GM21515 (cell line): ENCODE results near the gene VARS1.
"Not testable (repeated sequence)": the region's sequence is repeated elsewhere in the genome, so short reads cannot be mapped to it uniquely, and the experiment has no call there.

Experiments used
- ATAC-seq: cut with Tn5 transposase; IDR thresholded peaks from one replicate; pipeline ENCODE4 v1.9.1; 2021; ENCODE audit not compliant: unreplicated experiment

VARS1 gene

DNA sequence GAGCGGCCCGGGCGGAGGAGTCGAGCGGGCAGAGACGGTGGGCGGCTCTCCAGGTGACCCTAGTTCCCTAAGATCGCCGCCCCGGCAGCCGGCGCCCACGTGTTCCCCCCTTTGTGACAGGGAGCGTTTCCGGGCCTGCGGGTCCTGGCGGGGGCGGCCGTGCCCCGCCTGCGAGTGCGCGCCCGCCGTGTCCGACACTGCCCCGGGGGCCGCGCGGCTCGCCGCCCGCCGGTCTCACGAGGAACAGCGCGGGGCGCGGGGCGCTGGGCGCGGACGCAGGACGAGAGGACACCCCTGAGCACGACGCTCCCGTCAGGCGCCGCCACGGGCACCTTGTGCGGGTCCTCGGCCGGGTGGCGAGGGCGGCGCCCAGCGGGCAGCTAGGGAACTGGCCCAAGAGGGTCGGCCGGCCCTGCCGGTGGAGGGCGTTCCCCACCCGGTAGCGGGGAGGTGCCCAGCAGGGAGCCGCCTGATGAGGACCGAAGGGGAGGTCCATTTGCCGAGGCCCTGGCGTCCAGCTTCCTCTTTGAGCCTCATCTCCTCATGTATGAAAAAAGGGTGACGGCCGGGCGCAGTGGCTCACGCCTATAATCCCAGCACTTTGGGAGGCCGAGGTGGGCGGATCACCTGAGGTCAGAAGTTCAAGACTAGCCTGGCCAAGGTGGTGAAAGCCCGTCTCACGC lies at the start of gene VARS1:
Gene VARS1 (minus strand): TSS at position 137 of the 683 bp plus-strand sequence. CDS start 535 bp downstream, outside the sequence.
- peak; percentile 64 for ATAC-seq

DNA sequence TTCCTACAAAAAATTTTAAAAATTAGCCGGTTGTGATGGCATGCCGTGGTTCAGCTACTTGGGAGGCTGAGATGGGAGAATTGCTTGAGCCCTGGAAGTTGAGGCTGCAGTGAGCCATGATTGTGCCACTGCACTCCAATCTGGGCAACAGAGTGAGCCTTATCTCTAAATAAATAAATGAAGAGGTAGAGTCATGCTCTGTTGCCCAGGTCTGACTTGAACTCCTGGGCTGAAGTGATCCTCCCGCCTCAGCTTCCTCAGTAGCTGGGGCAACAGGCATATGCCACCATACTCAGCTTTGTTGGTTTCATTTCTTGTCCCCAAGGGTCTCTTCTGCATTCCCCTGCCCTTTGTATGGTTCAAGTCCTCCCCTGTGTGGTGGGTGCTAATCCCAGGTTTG lies 49.0 kb upstream of the VARS1 start:
- ATAC-seq: no peak

DNA sequence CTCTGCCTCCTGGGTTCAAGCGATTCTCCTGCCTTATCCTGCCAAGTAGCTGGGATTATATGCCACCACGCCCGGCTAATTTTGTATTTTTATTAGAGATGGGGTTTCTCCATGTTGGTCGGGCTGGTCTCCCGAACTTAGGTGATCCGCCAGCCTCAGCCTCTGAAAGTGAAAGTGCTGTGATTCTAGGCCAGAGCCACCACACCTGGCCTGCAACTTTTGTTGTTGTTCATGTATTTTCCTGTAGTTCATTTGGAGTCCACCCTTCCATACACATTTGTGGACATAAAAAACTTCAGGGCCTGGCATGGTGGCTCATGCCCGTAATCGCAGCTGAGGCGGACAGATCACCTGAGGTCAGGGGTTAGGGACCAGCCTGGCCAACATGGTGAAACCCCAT lies 46.5 kb upstream of the VARS1 start:
- ATAC-seq: no peak

DNA sequence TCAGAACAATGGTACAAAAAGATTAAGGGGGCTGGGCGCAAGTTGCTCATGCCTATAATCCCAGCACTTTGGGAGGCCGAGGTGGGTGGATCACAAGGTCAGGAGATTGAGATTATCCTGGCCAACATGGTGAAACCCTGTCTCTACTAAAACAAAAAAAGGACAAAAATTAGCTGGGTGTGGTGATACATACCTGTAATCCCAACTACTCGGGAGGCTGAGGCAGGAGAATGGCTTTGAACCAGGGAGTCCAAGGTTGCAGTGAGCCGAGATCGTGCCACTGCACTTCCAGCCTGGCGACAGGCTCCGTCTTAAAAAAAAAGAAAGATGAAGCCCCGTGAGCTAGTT lies 44.2 kb upstream of the VARS1 start:
- ATAC-seq: not testable (repeated sequence)

DNA sequence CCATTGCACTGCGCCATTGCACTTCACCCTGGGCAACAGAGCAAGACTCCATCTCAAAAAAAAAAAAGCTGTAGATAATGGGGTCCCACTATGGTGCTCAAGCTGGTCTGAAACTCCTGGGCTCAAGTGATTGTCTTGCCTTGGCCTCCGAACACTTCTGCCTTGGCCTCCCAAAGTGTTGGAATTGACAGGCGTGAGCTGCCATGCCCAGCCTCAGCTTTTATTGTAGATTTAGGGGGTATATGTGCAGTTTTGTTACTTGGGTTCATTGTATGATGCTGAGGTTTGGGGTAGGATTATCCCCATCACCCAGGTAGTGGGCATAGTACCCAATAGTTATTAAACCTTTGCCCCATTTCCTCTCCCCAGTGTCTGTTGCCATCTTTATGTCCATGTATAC lies 43.4 kb upstream of the VARS1 start:
- no peak for ATAC-seq

DNA sequence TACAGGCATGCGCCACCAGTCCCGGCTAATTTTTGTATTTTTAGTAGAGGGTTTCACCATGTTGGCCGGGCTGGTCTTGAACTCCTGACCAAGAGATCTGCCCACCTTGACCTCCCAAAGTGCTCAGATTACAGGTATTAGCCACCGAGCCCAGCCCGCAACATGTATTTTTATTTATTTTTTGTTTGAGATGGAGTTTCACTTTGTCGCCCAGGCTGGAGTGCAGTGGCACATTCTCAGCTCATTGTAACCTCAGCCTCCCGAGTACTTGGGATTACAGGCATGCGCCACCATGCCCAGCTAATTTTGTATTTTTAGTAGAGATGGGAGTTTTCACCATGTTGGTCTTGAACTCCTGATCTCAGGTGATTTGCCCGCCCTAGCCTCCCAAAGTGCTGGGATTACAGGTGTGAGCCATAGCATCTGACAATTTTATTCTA lies 42.6 kb upstream of the VARS1 start:
- not testable (repeated sequence) for ATAC-seq

DNA sequence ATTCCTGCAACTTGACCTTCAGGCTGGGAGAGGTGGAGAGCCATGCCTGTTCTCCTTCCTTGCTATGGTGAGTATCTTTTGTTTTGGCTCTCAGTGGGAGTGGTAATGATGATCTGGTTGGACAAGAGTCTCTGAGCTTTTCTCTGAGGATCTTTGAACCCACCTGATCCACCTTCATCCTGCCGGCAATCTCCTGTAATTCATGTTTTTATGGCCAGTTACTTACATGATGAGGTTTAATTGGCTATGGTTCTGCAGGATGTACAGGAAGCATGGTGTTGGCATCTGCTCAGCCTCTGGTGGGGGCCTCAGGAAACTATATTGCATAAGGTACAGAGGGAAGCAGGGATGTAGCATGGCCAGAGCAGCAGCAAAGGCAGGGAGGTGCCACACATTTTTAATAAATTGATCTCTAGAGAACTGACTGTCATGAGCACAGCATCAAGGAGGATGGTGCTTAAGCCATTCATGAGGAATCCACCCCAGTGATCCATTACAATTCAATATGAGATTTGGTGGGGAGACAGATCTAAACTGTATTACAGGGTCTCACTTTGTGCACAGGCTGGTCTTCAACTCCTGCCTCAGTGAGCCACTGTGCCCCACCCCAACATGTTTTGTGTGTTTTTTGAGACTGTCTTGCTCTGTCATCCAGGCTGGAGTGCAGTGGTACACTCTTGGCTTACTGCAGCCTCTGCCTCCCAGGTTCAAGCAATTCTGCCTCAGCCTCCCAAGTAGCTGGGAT lies 42.0 kb upstream of the VARS1 start:
- ATAC-seq: no peak

DNA sequence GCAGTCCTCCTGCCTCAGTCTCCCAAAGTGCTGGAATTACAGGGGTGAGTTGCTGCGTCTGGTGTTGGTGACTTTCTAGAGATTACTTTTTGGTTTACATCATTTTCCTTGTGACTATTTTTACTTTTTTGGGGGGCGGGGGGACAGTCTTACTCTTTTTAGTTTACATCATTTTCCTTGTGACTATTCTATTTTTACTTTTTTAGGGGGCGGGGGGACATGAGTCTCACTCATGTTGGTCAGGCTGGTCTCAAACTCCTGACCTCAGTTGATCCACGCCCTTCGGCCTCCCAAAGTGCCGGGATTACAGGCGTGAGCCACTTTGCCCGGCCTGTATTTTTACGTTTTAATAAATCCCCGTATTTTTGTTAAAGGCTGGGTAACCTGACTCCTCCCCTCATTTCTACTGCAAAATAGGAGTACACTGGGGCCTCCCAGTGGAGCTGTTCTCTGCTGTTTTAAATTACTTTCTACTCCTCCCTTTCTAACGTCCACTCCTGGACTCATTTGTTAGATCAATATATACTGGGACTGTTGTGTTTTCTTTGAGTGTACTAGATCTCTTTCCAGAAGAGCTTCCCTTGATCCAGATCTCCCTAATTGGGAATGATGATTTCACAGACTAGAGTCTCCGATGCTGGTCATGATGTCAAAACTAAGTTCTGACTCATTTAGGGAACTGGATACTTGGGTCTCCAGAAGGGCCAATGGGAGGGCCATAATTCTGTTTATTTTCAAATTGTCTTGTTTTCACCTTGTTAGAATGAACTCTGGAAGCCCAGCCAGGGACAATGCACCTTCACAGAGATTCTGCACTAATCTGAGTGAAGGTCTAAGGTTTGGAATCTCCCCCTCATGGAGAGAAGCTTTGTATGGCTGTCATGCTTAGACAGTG lies 41.2 kb upstream of the VARS1 start:
- no peak for ATAC-seq

DNA sequence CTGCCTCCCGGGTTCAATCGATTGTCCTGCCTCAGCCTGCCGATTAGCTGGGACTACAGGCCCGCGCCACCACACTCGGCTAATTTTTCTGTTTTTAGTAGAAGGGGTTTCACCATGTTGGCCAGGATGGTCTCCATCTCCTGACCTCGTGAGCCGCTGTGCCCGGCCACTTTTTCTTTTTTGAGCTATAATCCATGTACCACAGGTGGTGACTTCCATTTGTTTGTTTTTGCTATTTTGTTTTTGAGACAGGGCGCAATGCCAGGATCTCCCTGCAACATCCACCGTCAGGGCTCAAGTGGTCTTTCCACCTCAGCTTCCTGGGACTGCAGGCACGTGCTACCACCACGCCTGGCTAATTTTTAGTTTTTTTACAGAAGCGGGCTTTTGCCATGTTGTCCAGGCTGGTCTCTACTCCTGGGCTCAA lies 40.5 kb upstream of the VARS1 start:
- no peak for ATAC-seq

DNA sequence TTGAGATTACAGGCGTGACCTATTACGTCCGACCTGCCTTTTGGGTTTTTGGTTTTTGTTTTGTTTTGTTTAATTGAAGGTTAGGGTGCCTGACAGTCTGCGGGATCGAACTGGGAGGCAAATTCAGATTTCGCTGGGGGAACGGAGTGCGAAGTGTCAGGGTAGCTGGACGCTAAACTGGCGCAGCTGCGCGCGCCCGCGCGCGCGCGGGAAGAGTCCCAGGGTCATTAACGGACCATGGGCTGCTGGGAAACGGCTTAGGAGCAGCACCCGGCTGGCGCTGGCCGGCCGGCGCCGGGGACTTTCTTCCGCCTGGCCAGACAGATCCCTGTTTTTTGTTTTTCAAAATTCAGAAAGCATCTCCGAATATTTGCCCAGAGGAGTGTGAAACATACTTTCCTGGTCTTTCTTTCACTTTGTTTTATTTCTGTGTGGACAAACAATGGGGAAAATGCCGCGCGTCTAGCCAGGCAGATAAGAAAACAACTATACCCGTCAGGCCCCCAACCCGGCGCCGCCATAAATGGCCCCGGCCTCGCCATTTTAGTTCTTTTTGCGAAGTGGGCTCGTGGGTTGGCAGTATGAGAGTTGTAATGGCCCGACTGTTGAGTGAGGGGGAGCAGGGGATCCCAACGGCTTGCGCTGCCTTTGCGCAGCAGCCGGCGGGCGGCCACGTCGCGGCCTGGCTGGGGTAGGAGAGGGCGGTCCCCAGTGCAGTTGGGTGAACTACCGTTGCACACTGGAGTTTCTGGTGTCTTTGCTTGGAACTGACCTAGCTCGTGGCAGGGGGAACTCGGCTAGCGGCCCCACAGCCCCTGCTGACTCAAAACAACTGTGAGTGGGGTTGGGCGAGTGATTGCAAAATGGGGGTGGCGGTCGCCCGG lies 39.1 kb upstream of the VARS1 start:
- ATAC-seq: peak; percentile 43

DNA sequence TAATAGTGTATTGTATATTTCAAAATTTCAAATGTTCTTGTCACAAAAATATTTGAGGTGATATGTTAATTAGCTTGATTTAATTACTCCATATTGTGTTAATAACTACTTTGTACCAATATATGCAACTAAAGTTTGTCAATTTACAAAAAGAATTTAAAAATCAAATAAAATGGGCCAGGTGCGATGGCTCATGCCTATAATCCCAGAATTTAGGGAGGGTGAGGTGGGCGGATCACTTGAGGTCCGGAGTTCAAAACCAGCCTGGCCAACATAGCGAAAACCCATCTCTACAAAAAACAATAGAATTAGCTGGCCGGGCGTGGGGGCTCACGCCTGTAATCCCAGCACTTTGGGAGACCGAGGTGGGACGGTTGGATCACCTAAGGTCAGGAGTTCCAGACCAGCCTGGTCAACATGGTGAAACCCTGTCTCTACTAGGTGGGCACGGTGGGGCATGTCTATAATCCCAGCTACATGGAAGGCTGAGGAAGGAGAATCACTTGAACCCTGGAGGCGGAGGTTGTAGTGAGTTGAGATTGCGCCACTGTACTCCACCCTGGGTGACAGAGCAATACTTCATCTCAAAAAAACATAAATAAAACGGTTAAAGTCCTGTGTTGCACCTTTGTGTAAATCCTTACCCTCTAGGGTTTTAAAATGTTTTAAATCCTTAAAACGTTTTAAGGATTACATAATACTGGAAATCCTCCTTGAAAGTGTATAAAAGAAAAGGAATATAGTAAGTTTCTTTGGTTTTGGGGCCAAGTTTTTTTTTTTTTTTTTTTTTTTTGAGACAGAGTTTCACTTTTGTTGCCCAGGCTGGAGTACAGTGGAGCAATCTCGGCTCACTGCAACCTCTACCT lies 36.0 kb upstream of the VARS1 start:
- no peak for ATAC-seq

DNA sequence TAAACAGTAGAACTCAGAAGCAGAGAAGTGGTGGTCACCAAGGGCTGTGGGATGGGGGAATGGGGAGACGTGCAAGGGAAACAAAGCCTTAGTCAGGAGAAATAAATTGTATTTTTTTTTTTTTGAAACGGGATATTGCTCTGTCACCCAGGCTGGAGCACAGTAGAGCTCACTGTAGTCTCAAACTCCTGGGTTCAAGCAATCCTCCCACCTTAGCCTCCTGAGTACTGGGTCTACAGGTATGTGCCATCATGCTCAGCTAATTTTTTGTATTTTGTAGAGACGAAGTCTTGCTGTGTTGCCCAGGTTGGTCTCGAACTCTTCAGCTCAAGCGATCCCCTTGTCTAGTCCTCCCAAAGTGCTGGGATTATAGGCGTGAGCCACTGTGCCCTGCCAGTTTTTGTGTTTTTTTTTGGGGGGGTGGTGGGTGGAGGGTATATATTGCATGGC lies 35.4 kb upstream of the VARS1 start:
- ATAC-seq: no peak

DNA sequence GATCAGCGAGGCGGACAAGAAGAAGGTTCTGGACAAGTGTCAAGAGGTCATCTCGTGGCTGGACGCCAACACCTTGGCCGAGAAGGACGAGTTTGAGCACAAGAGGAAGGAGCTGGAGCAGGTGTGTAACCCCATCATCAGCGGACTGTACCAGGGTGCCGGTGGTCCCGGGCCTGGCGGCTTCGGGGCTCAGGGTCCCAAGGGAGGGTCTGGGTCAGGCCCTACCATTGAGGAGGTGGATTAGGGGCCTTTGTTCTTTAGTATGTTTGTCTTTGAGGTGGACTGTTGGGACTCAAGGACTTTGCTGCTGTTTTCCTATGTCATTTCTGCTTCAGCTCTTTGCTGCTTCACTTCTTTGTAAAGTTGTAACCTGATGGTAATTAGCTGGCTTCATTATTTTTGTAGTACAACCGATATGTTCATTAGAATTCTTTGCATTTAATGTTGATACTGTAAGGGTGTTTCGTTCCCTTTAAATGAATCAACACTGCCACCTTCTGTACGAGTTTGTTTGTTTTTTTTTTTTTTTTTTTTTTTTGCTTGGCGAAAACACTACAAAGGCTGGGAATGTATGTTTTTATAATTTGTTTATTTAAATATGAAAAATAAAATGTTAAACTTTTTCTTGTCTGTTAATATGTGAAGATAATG lies 34.2 kb upstream of the VARS1 start:
- ATAC-seq: no peak

DNA sequence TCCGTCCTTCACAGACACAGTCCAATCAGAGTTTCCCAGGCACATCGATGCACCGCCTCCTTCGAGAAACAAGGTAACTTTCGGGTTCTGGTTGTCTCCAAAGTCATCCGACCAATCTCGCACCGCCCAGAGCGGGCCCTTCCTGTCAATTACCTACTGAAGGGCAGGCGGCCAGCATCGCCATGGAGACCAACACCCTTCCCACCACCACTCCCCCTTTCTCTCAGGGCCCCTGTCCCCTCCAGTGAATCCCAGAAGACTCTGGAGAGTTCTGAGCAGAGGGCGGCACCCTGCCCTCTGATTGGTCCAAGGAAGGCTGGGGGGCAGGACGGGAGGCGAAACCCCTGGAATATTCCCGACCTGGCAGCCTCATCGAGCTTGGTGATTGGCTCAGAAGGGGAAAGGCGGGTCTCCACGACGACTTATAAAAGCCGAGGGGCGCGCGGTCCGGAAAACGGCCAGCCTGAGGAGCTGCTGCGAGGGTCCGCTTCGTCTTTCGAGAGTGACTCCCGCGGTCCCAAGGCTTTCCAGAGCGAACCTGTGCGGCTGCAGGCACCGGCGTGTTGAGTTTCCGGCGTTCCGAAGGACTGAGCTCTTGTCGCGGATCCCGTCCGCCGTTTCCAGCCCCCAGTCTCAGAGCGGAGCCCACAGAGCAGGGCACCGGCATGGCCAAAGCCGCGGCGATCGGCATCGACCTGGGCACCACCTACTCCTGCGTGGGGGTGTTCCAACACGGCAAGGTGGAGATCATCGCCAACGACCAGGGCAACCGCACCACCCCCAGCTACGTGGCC lies 31.9 kb upstream of the VARS1 start, which contains the start of gene HSPA1B:
Gene HSPA1B (plus strand): TSS at position 453 of the 794 bp plus-strand sequence. CDS start 213 bp downstream, at position 666.
- peak; percentile 59 for ATAC-seq

DNA sequence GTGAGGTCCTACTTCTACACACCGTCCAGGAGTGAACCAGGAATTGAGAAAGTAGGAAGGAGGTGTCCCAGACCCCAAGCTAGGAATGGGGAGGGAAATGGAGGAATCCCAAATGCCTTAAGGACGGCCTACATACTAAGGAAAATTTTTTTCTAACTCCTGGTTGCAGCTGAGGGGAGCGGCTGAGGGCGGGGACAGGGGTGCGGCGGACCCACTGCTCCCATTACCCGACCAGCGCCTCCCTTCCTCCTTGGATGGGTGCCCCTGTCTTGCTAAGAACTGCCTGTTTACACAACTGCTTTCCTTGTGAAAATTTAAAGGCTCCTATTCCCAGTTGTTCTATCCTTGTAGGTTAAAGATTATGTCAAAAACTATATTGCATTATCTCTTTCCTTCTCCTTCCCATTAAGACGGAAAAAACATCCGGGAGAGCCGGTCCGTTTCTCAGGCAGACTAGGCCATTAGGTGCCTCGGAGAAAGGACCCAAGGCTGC lies 31.3 kb upstream of the VARS1 start:
- no peak for ATAC-seq

DNA sequence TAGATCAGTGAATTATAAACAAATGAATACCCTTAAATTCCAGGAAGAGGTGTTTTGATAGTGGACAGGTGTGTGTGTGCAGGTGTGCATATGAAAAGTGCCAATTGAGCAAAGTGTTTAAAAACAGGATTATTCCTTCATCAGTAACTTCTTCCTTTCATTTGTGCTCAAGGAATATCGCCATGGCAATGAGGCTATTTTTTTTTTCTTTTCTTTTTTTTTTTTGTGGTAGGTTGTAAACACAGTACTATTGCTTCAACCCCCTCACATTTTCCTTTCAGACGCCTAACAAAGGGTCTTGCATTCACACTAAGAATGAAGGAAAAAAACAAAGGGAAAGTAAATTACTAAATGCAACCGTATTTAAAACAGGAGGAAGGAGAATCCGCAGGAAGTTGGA lies 30.0 kb upstream of the VARS1 start:
- no peak for ATAC-seq

DNA sequence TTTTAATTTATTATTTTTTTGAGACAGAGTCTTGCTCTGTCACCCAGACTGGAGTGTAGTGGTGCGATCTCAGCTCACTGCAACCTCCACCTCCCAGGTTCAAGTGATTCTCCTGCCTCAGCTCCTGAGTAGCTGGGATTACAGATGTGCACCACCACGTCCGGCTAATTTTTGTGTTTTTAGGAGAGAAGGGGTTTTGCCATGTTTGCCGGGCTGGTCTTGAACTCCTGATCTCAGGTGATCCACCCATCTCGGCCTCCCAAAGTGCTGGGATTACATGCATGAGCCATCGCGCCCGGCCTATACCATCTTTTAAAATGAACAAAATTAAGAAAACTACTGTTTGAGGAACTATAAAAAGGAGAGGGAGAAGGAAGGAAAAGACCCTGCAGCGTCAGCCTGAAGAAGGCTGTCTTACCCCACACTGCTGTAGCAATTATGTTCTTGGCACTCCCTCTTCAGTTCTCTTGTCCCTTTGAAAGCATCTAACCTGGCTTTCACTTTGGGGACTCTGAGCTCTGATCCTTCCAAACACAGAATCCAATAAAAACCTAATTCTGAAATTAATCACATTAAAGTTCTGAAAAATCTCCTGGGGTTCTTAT lies 28.1 kb upstream of the VARS1 start:
- not testable (repeated sequence) for ATAC-seq
